Lower leg skin (tissue), 4 donors: Measurements from ENCODE around the gene DPH6. TPM values are rescaled to one million over a fixed set of nuclear protein-coding genes. Genes with fewer than 3 reads are reported as not detected.

Source experiments
- DNase-seq, 2 donors: peaks; one replicate each; pipeline ENCODE4 v3.0.0-alpha.2; 2019; ENCODE audit warnings: low spot score in 2 of 2
- H3K4me3 ChIP-seq: fragments of 200-600 bp; sonication (generic); 2 replicates; pipeline ENCODE4 v1.5.1; 2017; ENCODE audit warnings: mild to moderate bottlenecking, low read depth; ENCODE audit not compliant: poor library complexity, severe bottlenecking
- CTCF ChIP-seq, 3 donors: fragments of 450-650 bp; IDR thresholded peaks; one replicate each; pipeline ENCODE4 v1.5.1; 2016; ENCODE audit warnings: antibody characterized with exemption in 3 of 3, mild to moderate bottlenecking in 3 of 3, moderate library complexity in 2 of 3
- POLR2A ChIP-seq, 2 donors: fragments of 450-650 bp; IDR thresholded peaks; one replicate each; pipeline ENCODE4 v1.6.1; 2016 to 2017; ENCODE audit warnings: antibody characterized with exemption in 2 of 2, mild to moderate bottlenecking in 1 of 2, moderate library complexity in 1 of 2
- WGBS, 2 donors: methylation state at CpG; one replicate each; pipeline ENCODE4 v1.1.5; 2018; 5-methylcytosine and 5-hydroxymethylcytosine counted together
- intact Hi-C: fragments of 100-400 bp; cut with DNase I; formaldehyde crosslinking; loops from one replicate; pipeline ENCODE4 v1.15.0; 2023; ENCODE audit warnings: low total_unique reads
- total RNA-seq, 4 donors: library from RNA; depleted of rRNA; stranded (reverse); fragments of >200 nt; gene quantifications; one replicate each; pipeline ENCODE4 v1.1.0, GENCODE V29; 2016

DPH6 gene
- total RNA-seq, 4 donors from 2014 or later: 8.1 to 26.4 (median 18.8) TPM

GRCh38 chr15:35566991-35567390 lies 21.0 kb upstream of the DPH6 start:
- WGBS, 2 donors: 80 to 83% methylated on average over 3 of the region's 3 CpGs
- no peak for TF ChIP-seq POLR2A (IDR thresholded peaks at IDR 0.05)
- no peak for TF ChIP-seq CTCF (IDR thresholded peaks at IDR 0.05)
- intact Hi-C loops: no loop called here
- DNase-seq: no peak
- no peak overlapping the region for H3K4me3 ChIP-seq

GRCh38 chr15:35565901-35566300 lies 19.9 kb upstream of the DPH6 start:
- TF ChIP-seq CTCF (IDR thresholded peaks at IDR 0.05) (no peak), POLR2A (IDR thresholded peaks at IDR 0.05) (no peak)
- intact Hi-C loops: no loop called here
- no peak overlapping the region for H3K4me3 ChIP-seq
- WGBS, 2 donors: 73 to 74% methylated on average over 3 of the region's 3 CpGs
- DNase-seq: no peak

DNA sequence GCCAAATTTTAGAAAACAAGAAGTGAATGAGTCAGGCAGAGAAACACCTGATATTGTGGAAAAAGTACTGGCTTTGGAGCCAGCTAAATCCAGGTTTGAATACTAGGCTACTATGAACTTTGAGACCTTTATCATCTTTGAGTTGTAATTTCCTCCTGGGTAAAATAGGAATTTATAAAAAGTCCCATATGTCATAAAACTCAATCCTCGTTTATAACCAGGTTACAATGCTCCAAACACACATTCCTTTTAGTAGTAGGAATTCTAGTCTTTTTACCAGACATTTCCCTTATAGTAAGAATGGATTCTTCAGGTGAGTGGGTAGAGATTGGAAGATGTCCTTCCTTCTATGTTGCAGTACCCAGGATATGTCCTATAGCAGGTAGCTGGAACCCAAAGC lies 16.7 kb upstream of the DPH6 start:
- TF ChIP-seq POLR2A (IDR thresholded peaks at IDR 0.05) (no peak), CTCF (IDR thresholded peaks at IDR 0.05) (no peak)
- WGBS, 2 donors: 45 to 57% methylated on average over 1 of the region's 1 CpG
- no peak for DNase-seq
- H3K4me3 ChIP-seq: no peak overlapping the region
- intact Hi-C loops: no loop called here

DNA sequence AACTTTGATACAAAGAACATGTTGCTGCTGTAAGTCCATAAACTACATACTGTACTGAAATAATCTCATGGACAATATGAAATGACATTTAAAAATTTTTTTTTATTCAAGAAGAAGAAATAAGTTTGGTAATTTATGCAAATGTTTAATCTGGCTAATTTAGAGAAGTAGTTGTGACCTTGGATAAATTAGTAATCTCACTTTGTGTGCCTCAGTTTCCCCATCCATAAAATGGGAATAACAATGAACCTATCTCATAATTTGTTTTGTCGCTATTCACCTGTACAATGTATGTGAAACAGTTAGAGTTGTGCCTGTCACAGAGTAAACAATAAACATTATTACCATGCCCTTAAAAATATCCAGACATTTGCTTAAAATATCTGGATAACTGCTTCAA lies 15.3 kb upstream of the DPH6 start:
- no peak for DNase-seq
- 96 to 100% methylated on average over 1 of the region's 1 CpG for WGBS, 2 donors

DNA sequence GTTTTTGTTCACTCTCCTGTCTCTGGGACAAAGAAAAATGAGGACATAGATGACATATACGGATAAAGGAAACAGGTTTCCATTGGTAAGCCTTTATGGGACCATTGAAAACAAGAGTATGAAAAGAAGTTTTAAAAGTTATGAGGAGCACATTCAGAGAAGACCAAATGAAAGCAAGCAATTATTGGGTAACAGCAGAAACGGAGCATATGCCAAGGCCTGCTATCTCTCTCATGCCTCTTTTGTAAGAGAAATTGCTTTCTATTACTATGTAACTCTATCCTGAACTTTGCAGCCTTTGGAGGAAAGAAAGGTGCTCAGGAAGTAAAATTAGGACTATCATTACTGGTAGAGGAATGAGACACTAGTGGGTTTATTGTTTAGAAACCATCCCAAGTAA lies 14.9 kb upstream of the DPH6 start:
- 77 to 80% methylated on average over 2 of the region's 2 CpGs for WGBS, 2 donors
- TF ChIP-seq POLR2A (IDR thresholded peaks at IDR 0.05) (no peak), CTCF (IDR thresholded peaks at IDR 0.05) (no peak)
- no peak overlapping the region for H3K4me3 ChIP-seq
- DNase-seq: no peak
- intact Hi-C loops: no loop called here

More for the DNA sequence above, 15.3 kb upstream of the DPH6 start:
- H3K4me3 ChIP-seq: no peak overlapping the region
- intact Hi-C loops: no loop called here
- no peak for TF ChIP-seq POLR2A (IDR thresholded peaks at IDR 0.05)
- TF ChIP-seq CTCF (IDR thresholded peaks at IDR 0.05): no peak

GRCh38 chr15:35560258-35560657 lies 14.3 kb upstream of the DPH6 start:
- intact Hi-C loops: no loop called here
- TF ChIP-seq CTCF (IDR thresholded peaks at IDR 0.05): no peak
- TF ChIP-seq POLR2A (IDR thresholded peaks at IDR 0.05): no peak
- no peak overlapping the region for H3K4me3 ChIP-seq
- DNase-seq: no peak
- 94 to 98% methylated on average over 1 of the region's 1 CpG for WGBS, 2 donors
